Smooth muscle cell (in vitro differentiated cells): ENCODE results near the gene DNM2. TPM values are rescaled to one million over a fixed set of nuclear protein-coding genes. Genes with fewer than 3 reads are reported as not detected.

Experiments
- DNase-seq: peaks from one replicate; lab custom pipeline; 2025; ENCODE audit not compliant: unreplicated experiment; lab: John Stamatoyannopoulos, UW
- H2AFZ ChIP-seq: fragments of 200-600 bp; sonication (generic); 2 replicates; pipeline ENCODE4 v1.6.0; 2016; ENCODE audit warnings: antibody characterized with exemption, low read depth, mild to moderate bottlenecking
- H3F3A ChIP-seq: fragments of 200-600 bp; sonication (generic); 2 replicates; pipeline ENCODE4 v1.6.0; 2017; ENCODE audit warnings: antibody characterized with exemption, low read depth
- H3K27ac ChIP-seq: fragments of 200-600 bp; sonication (generic); 2 replicates; pipeline ENCODE4 v1.5.1; 2016; ENCODE audit warnings: low read depth, mild to moderate bottlenecking
- H3K27me3 ChIP-seq: fragments of 200-600 bp; sonication (generic); 2 replicates; pipeline ENCODE4 v1.6.1; 2016; ENCODE audit warnings: low read depth, mild to moderate bottlenecking
- H3K36me3 ChIP-seq: fragments of 200-600 bp; sonication (generic); 2 replicates; pipeline ENCODE4 v1.5.1; 2016; ENCODE audit warnings: low read depth
- H3K4me1 ChIP-seq: fragments of 200-600 bp; sonication (generic); 2 replicates; pipeline ENCODE4 v1.5.1; 2016; ENCODE audit warnings: low read depth
- H3K4me2 ChIP-seq: fragments of 200-600 bp; sonication (generic); 2 replicates; pipeline ENCODE4 v1.6.0; 2016; ENCODE audit warnings: mild to moderate bottlenecking
- H3K4me3 ChIP-seq: fragments of 200-600 bp; sonication (generic); 2 replicates; pipeline ENCODE4 v1.5.1; 2016; ENCODE audit warnings: mild to moderate bottlenecking
- H3K79me2 ChIP-seq: fragments of 200-600 bp; sonication (generic); 2 replicates; pipeline ENCODE4 v1.6.0; 2016; ENCODE audit warnings: low read depth, mild to moderate bottlenecking
- H3K9ac ChIP-seq: fragments of 200-600 bp; sonication (generic); 2 replicates; pipeline ENCODE4 v1.6.0; 2016; ENCODE audit warnings: low read depth
- H3K9me3 ChIP-seq: fragments of 200-600 bp; sonication (generic); replicated peaks from 2 replicates; pipeline ENCODE4 v1.5.1; 2016; ENCODE audit warnings: low read depth
- H4K20me1 ChIP-seq: fragments of 200-600 bp; sonication (generic); 2 replicates; pipeline ENCODE4 v1.6.0; 2016; ENCODE audit warnings: low read depth
- WGBS: methylation state at CpG from one replicate; pipeline ENCODE4 v1.1.7; 2016; ENCODE audit warnings: low lambda C conversion rate; 5-methylcytosine and 5-hydroxymethylcytosine counted together
- polyA plus RNA-seq: library from polyadenylated mRNA; unstranded; fragments of >200 nt; fragmentation: Nextera tagmentation; extraction: Ambion mirVana; gene quantifications from 2 replicates; pipeline ENCODE4 v1.2.1, GENCODE V29; 2016
- total RNA-seq: library from RNA; depleted of rRNA; stranded (reverse); fragments of >200 nt; gene quantifications from 2 replicates; pipeline ENCODE4 v1.2.3, GENCODE V29; 2014
- TF ChIP-seq, protein P1 (sequence below): fragments of 200-600 bp; sonication (generic); IDR thresholded peaks from 2 replicates; pipeline ENCODE4 v1.5.1; 2017; ENCODE audit warnings: borderline replicate concordance, mild to moderate bottlenecking, antibody characterized with exemption; ENCODE audit not compliant: insufficient read depth, poor library complexity, severe bottlenecking

Gene DNM2
- total and polyA plus RNA-seq, 2 experiments from 2014 or later, result 65.1 to 93.2 TPM

DNA sequence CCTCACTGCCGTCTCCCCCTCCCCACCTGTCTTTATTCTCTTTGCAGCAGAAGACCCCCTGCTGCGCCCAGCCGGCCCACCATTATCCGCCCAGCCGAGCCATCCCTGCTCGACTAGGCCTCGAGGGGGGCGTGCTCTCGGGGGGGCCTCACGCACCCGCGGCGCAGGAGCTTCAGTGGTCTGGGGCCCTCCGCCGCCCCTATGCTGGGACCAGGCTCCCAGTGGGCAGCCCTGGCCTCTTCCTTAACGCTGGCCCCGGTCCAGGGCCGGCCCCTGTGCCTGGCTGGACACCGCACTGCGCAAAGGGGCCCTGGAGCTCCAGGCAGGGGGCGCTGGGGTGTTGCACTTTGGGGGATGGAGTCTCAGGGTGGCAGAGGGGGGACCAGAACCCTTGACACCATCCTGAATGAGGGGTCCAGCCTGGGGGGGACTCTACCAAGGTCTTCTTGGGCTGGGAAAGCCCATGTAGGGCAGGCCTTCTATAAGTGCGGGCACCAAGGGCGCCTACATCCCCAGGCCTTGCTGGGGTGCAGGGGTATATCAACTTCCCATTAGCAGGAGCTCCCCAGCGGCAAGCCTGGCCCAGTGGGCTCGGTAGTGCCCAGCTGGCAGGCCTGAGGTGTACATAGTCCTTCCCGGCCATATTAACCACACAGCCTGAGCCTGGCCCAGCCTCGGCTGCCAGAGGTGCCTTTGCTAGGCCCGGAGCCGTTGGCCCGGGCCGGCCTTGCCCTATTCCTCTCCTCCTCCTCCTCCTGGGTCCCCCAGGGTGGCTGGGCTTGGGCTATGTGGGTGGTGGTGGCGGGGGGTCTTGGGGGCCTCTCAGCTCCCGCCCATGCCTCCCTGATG is 113.3 kb downstream of the DNM2 start:
- Histone ChIP-seq H3K4me3 (no peak overlapping the region), H3K4me2 (no peak overlapping the region), H3K79me2 (no peaks in the 10 kb centered on the region), H4K20me1 (no peaks in the 10 kb centered on the region), H2AFZ (no peak overlapping the region), H3K4me1 (no peaks in the 10 kb centered on the region), H3K9me3 (no peaks in the 10 kb centered on the region), H3K9ac (no peak overlapping the region), H3K36me3 (peaks cover 2% of the 10 kb centered on the region), H3K27ac (no peak overlapping the region), H3F3A (peaks cover 7% of the 10 kb centered on the region), H3K27me3 (no peaks in the 10 kb centered on the region)
- TF ChIP-seq, protein P1, sequence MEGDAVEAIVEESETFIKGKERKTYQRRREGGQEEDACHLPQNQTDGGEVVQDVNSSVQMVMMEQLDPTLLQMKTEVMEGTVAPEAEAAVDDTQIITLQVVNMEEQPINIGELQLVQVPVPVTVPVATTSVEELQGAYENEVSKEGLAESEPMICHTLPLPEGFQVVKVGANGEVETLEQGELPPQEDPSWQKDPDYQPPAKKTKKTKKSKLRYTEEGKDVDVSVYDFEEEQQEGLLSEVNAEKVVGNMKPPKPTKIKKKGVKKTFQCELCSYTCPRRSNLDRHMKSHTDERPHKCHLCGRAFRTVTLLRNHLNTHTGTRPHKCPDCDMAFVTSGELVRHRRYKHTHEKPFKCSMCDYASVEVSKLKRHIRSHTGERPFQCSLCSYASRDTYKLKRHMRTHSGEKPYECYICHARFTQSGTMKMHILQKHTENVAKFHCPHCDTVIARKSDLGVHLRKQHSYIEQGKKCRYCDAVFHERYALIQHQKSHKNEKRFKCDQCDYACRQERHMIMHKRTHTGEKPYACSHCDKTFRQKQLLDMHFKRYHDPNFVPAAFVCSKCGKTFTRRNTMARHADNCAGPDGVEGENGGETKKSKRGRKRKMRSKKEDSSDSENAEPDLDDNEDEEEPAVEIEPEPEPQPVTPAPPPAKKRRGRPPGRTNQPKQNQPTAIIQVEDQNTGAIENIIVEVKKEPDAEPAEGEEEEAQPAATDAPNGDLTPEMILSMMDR, result no peak
- 96% methylated on average over 31 of the region's 33 CpGs for WGBS
- no peak for DNase-seq

DNA sequence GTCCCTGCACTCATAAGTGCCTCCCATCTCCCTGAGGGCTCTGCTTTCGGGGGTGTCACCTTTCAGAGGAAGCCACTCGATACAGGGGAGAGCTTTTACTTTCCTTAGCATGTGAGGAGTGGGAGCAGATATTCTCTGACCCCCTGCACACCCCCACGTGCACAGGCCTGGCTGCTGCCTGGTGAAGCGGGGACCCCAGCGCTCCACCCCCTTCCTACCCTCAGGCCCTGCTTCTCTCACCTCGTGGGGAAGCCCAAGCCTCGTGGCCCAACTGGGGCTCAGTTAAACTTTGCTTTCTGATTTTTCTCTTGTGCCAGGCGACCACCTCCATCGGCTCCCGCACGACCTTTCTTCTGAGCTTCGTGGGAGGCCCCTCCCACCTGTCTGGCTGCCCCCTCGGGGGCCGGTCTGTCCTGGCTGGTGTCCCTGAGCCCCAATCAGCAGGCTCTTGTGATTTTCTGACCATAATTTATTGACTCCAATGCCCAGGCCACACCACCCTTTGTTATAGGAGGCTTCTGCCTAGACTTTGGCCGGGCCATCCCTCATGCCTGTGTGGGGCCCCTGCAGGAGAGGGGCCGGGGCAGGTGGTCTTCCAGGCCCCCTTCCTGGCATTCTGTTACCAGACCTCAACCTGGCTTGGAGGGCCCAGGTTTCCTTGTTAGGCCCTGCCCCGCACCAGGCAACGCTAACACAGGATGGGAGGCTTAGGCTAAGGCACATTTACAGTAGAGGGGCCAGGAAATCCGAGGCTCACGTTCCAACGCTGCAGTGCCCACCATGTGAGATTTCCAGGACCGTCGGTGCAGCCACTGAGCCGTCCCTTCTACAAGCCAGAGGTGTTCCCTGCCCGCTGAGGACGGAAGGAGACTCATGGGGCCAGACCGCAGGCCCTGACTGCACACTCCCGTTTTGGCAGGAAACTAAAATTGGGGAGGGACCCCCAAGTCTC is 114.4 kb downstream of the DNM2 start:
- no peak for DNase-seq
- Histone ChIP-seq H3K4me3 (no peak overlapping the region), H4K20me1 (no peaks in the 10 kb centered on the region), H3K9me3 (no peaks in the 10 kb centered on the region), H3F3A (peaks cover 11% of the 10 kb centered on the region), H3K4me2 (no peak overlapping the region), H3K27ac (no peak overlapping the region), H3K79me2 (no peaks in the 10 kb centered on the region), H3K36me3 (no peaks in the 10 kb centered on the region), H2AFZ (no peak overlapping the region), H3K9ac (no peak overlapping the region), H3K4me1 (peaks cover 8% of the 10 kb centered on the region), H3K27me3 (no peaks in the 10 kb centered on the region)
- TF ChIP-seq, protein P1, result no peak
- WGBS, result 94% methylated on average over 28 of the region's 28 CpGs

DNA sequence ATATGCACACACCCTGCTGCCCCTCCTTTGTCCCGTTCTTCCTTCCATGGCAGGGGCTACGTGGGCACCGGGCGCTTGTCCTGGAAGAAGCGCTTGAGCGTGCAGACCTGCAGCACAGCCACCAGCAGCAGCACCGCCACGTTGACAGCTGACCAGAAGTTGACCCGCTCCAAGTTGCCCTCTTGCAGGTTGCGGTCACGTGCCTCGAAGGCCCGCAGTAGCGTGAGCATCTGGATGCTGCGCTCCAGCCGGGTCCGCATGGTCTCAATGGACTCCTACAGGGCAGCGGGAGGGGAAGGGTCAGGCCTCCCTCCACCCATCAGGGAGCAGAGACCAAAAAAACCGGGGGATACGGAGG is 115.0 kb downstream of the DNM2 start:
- TF ChIP-seq, protein P1, result no peak
- no peak overlapping the region for H3K4me2 ChIP-seq
- H3K27me3 ChIP-seq, result no peaks in the 10 kb centered on the region
- no peak overlapping the region for H2AFZ ChIP-seq
- no peaks in the 10 kb centered on the region for H3K79me2 ChIP-seq
- no peak overlapping the region for H3K4me3 ChIP-seq
- H3K36me3 ChIP-seq, result no peaks in the 10 kb centered on the region
- no peak for DNase-seq
- no peaks in the 10 kb centered on the region for H3K9me3 ChIP-seq
- 92% methylated on average over 20 of the region's 20 CpGs for WGBS
- H3F3A ChIP-seq, result peaks cover 11% of the 10 kb centered on the region
- no peak overlapping the region for H3K9ac ChIP-seq
- H4K20me1 ChIP-seq, result no peaks in the 10 kb centered on the region
- H3K27ac ChIP-seq, result no peak overlapping the region
- H3K4me1 ChIP-seq, result peaks cover 8% of the 10 kb centered on the region
